SK-N-SH treated with all-trans-retinoic acid at 6 μM for 48 hours (cell line): ENCODE data around the gene MMP24.

Source experiments
- ATAC-seq: fragments of 200-7000 bp; cut with Tn5 transposase; 3 replicates; pipeline ENCODE4 v1.9.1; 2020; ENCODE audit warnings: mild to moderate bottlenecking, moderate library complexity
- ARNTL ChIP-seq: fragments of 450-650 bp; formaldehyde crosslinking; IDR thresholded peaks from 2 replicates; pipeline ENCODE4 v1.5.0; 2020; ENCODE audit warnings: low read depth, mild to moderate bottlenecking, moderate library complexity, borderline replicate concordance
- CSDC2 ChIP-seq: fragments of 250-450 bp; sonication (Bioruptor Pico); IDR thresholded peaks from 2 replicates; pipeline ENCODE4 v1.5.0; 2020; ENCODE audit warnings: mild to moderate bottlenecking, moderate library complexity
- ESRRG ChIP-seq: fragments of 250-450 bp; sonication (Bioruptor Pico); IDR thresholded peaks from 2 replicates; pipeline ENCODE4 v1.6.1; 2021; ENCODE audit warnings: mild to moderate bottlenecking
- GLIS3 ChIP-seq: fragments of 250-450 bp; sonication (Bioruptor Pico); IDR thresholded peaks from 2 replicates; pipeline ENCODE4 v1.5.0; 2020; ENCODE audit warnings: mild to moderate bottlenecking, moderate library complexity
- ISL1 ChIP-seq: fragments of 250-450 bp; sonication (Bioruptor Pico); IDR thresholded peaks from 2 replicates; pipeline ENCODE4 v2.1.2; 2022; ENCODE audit warnings: mild to moderate bottlenecking, moderate library complexity
- OSR1 ChIP-seq: fragments of 250-450 bp; sonication (Bioruptor Pico); IDR thresholded peaks from 2 replicates; pipeline ENCODE4 v1.8.0; 2022; ENCODE audit warnings: moderate library complexity, mild to moderate bottlenecking, inconsistent platforms
- PPARA ChIP-seq: fragments of 250-450 bp; sonication (Bioruptor Pico); IDR thresholded peaks from 2 replicates; pipeline ENCODE4 v1.5.0; 2020; ENCODE audit warnings: mild to moderate bottlenecking, borderline replicate concordance
- RARB ChIP-seq: fragments of 250-450 bp; sonication (Bioruptor Pico); IDR thresholded peaks from 2 replicates; pipeline ENCODE4 v1.8.0; 2021; ENCODE audit warnings: mild to moderate bottlenecking, moderate library complexity
- SNAI2 ChIP-seq: fragments of 250-450 bp; sonication (Bioruptor Pico); IDR thresholded peaks from 2 replicates; pipeline ENCODE4 v1.5.0; 2020; ENCODE audit warnings: mild to moderate bottlenecking, moderate library complexity
- TCF4 ChIP-seq: fragments of 250-450 bp; sonication (Bioruptor Pico); IDR thresholded peaks from 2 replicates; pipeline ENCODE4 v1.8.0; 2021; ENCODE audit warnings: mild to moderate bottlenecking, moderate library complexity, borderline replicate concordance
- TOX ChIP-seq: fragments of 250-450 bp; sonication (Bioruptor Pico); IDR thresholded peaks from 2 replicates; pipeline ENCODE4 v1.8.0; 2021; ENCODE audit warnings: mild to moderate bottlenecking, moderate library complexity, borderline replicate concordance
- ZC3H10 ChIP-seq: fragments of 250-450 bp; sonication (Bioruptor Pico); IDR thresholded peaks from 2 replicates; pipeline ENCODE4 v1.5.1; 2021; ENCODE audit warnings: mild to moderate bottlenecking, moderate library complexity
- ZFP3 ChIP-seq: fragments of 250-450 bp; sonication (Bioruptor Pico); IDR thresholded peaks from 2 replicates; pipeline ENCODE4 v1.5.0; 2020; ENCODE audit warnings: mild to moderate bottlenecking, moderate library complexity
- ZNF565 ChIP-seq: fragments of 450-650 bp; formaldehyde crosslinking; conservative IDR thresholded peaks from 2 replicates; pipeline ENCODE4 v1.5.0; 2020; ENCODE audit warnings: low read depth, mild to moderate bottlenecking, moderate library complexity
- ZNF8 ChIP-seq: fragments of 450-650 bp; formaldehyde crosslinking; IDR thresholded peaks from 2 replicates; pipeline ENCODE4 v1.5.0; 2020; ENCODE audit warnings: mild to moderate bottlenecking, moderate library complexity
- TF ChIP-seq, protein P1 (sequence below): fragments of 250-450 bp; sonication (Bioruptor Pico); IDR thresholded peaks from 2 replicates; pipeline ENCODE4 v1.5.0; 2020; ENCODE audit warnings: mild to moderate bottlenecking, moderate library complexity
- TF ChIP-seq, protein P2 (sequence below): fragments of 250-450 bp; sonication (Bioruptor Pico); IDR thresholded peaks from 2 replicates; pipeline ENCODE4 v1.8.0; 2020; ENCODE audit warnings: mild to moderate bottlenecking, moderate library complexity, borderline replicate concordance
- TF ChIP-seq, protein P3 (sequence below): fragments of 250-450 bp; sonication (Bioruptor Pico); IDR thresholded peaks from 2 replicates; pipeline ENCODE4 v1.5.1; 2020; ENCODE audit warnings: low read depth, mild to moderate bottlenecking, moderate library complexity
- TF ChIP-seq, protein P4 (sequence below): fragments of 250-450 bp; sonication (Bioruptor Pico); IDR thresholded peaks from 2 replicates; pipeline ENCODE4 v1.8.0; 2021; ENCODE audit warnings: low read depth, mild to moderate bottlenecking, moderate library complexity, borderline replicate concordance
- TF ChIP-seq, protein P5 (sequence below): fragments of 250-450 bp; sonication (Bioruptor Pico); IDR thresholded peaks from 2 replicates; pipeline ENCODE4 v1.5.1; 2021; ENCODE audit warnings: mild to moderate bottlenecking, moderate library complexity

MMP24 gene

DNA sequence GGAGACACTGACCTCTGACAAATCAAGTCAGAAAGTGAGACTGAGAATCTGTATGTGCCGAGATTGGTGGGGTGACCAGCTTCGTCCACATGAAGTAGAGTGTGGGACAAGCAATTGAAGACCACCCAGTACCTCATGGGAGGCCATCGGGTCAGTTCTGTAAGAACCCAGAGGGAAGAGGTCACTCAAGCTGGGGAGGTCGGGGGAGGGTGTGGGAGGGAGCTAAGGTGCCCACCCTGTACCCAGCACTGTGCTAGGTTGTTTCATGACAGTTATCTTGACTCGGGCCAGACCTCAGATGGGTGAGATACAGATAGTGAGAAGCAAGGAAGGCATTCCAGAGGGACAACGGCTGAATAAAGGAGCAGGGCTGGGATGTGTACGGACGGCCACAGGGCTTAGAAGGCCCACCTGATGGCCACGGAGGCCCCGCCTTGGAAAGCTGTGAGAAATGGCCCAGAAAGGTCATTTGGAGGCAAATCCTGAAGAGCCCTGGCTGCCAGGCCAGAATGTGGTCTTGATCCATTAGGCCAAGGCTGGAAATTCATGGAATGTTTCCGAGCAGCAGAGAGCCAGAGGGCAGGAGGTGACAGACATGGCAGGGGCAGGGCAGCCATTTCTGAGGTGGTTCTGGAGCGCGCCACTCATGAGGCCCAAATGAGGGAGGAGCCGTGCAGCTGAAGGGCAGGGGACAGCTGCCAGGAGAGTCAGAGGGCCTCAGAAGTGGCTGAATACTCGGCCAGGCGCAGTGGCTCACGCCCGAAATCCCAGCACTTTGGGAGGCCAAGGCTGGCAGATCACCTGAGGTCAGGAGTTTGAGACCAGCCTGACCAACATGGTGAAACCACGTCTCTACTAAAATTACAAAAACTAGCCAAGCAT lies 43.8 kb downstream of the MMP24 start:
- TF ChIP-seq PPARA (CRISPR knock-in tag), result no peak
- no peak for TF ChIP-seq ARNTL (CRISPR knock-in tag)
- TF ChIP-seq ESRRG (CRISPR knock-in tag), result no peak
- TF ChIP-seq SNAI2 (CRISPR knock-in tag), result no peak
- TF ChIP-seq, protein P1, sequence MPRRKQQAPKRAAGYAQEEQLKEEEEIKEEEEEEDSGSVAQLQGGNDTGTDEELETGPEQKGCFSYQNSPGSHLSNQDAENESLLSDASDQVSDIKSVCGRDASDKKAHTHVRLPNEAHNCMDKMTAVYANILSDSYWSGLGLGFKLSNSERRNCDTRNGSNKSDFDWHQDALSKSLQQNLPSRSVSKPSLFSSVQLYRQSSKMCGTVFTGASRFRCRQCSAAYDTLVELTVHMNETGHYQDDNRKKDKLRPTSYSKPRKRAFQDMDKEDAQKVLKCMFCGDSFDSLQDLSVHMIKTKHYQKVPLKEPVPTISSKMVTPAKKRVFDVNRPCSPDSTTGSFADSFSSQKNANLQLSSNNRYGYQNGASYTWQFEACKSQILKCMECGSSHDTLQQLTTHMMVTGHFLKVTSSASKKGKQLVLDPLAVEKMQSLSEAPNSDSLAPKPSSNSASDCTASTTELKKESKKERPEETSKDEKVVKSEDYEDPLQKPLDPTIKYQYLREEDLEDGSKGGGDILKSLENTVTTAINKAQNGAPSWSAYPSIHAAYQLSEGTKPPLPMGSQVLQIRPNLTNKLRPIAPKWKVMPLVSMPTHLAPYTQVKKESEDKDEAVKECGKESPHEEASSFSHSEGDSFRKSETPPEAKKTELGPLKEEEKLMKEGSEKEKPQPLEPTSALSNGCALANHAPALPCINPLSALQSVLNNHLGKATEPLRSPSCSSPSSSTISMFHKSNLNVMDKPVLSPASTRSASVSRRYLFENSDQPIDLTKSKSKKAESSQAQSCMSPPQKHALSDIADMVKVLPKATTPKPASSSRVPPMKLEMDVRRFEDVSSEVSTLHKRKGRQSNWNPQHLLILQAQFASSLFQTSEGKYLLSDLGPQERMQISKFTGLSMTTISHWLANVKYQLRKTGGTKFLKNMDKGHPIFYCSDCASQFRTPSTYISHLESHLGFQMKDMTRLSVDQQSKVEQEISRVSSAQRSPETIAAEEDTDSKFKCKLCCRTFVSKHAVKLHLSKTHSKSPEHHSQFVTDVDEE, result no peak
- no peak for TF ChIP-seq ZNF565
- TF ChIP-seq, protein P2, sequence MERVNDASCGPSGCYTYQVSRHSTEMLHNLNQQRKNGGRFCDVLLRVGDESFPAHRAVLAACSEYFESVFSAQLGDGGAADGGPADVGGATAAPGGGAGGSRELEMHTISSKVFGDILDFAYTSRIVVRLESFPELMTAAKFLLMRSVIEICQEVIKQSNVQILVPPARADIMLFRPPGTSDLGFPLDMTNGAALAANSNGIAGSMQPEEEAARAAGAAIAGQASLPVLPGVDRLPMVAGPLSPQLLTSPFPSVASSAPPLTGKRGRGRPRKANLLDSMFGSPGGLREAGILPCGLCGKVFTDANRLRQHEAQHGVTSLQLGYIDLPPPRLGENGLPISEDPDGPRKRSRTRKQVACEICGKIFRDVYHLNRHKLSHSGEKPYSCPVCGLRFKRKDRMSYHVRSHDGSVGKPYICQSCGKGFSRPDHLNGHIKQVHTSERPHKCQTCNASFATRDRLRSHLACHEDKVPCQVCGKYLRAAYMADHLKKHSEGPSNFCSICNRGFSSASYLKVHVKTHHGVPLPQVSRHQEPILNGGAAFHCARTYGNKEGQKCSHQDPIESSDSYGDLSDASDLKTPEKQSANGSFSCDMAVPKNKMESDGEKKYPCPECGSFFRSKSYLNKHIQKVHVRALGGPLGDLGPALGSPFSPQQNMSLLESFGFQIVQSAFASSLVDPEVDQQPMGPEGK, result no peak
- no peak for TF ChIP-seq ZNF8 (CRISPR knock-in tag)
- no peak for TF ChIP-seq TCF4 (CRISPR knock-in tag)
- no peak for TF ChIP-seq TOX (CRISPR knock-in tag)
- no peak for TF ChIP-seq OSR1 (CRISPR knock-in tag)
- TF ChIP-seq RARB (CRISPR knock-in tag), result no peak
- TF ChIP-seq, protein P3, sequence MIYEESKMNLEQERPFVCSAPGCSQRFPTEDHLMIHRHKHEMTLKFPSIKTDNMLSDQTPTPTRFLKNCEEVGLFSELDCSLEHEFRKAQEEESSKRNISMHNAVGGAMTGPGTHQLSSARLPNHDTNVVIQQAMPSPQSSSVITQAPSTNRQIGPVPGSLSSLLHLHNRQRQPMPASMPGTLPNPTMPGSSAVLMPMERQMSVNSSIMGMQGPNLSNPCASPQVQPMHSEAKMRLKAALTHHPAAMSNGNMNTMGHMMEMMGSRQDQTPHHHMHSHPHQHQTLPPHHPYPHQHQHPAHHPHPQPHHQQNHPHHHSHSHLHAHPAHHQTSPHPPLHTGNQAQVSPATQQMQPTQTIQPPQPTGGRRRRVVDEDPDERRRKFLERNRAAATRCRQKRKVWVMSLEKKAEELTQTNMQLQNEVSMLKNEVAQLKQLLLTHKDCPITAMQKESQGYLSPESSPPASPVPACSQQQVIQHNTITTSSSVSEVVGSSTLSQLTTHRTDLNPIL (CRISPR knock-in tag), result no peak
- TF ChIP-seq, protein P4, sequence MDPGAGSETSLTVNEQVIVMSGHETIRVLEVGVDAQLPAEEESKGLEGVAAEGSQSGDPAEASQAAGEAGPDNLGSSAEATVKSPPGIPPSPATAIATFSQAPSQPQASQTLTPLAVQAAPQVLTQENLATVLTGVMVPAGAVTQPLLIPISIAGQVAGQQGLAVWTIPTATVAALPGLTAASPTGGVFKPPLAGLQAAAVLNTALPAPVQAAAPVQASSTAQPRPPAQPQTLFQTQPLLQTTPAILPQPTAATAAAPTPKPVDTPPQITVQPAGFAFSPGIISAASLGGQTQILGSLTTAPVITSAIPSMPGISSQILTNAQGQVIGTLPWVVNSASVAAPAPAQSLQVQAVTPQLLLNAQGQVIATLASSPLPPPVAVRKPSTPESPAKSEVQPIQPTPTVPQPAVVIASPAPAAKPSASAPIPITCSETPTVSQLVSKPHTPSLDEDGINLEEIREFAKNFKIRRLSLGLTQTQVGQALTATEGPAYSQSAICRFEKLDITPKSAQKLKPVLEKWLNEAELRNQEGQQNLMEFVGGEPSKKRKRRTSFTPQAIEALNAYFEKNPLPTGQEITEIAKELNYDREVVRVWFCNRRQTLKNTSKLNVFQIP (CRISPR knock-in tag), result no peak
- no peak for TF ChIP-seq CSDC2 (CRISPR knock-in tag)
- TF ChIP-seq, protein P5, sequence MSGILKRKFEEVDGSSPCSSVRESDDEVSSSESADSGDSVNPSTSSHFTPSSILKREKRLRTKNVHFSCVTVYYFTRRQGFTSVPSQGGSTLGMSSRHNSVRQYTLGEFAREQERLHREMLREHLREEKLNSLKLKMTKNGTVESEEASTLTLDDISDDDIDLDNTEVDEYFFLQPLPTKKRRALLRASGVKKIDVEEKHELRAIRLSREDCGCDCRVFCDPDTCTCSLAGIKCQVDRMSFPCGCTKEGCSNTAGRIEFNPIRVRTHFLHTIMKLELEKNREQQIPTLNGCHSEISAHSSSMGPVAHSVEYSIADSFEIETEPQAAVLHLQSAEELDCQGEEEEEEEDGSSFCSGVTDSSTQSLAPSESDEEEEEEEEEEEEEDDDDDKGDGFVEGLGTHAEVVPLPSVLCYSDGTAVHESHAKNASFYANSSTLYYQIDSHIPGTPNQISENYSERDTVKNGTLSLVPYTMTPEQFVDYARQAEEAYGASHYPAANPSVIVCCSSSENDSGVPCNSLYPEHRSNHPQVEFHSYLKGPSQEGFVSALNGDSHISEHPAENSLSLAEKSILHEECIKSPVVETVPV (CRISPR knock-in tag), result no peak
- TF ChIP-seq GLIS3 (CRISPR knock-in tag), result no peak
- TF ChIP-seq ZFP3, result no peak
- TF ChIP-seq ZC3H10 (CRISPR knock-in tag), result no peak
- ATAC-seq, result no peak

DNA sequence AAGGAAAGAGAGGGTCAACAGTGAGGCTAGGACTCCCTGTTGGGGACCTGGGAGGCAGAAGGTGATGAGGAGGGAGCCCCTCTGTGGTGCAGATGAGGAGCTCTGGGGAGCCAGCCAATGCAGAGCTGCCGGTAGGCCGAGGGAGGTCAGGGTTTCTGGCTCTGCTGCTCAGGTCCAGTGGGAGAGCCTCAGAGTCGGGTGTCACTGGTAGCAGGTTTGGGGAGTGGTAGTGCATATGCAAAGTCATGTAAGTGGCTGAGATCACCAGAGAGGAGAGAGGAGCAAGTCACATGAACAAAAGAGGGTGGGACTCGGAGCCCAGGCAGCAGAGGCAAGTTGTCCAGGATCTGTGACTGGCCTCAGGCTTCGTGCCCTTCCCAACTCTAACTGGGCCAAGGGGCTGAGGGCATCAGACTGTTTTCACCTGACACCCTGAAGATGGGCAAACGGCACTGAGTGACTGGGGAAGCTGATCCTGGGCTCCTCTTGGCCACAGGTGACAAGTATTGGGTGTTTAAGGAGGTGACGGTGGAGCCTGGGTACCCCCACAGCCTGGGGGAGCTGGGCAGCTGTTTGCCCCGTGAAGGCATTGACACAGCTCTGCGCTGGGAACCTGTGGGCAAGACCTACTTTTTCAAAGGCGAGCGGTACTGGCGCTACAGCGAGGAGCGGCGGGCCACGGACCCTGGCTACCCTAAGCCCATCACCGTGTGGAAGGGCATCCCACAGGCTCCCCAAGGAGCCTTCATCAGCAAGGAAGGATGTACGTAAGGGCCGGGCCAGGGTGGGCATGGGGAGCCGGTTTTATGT lies 44.8 kb downstream of the MMP24 start:
- ATAC-seq, result no peak
- TF ChIP-seq ZFP3 (no peak), TCF4 (CRISPR knock-in tag) (no peak), ISL1 (CRISPR knock-in tag) (no peak), ZNF8 (CRISPR knock-in tag) (no peak), ESRRG (CRISPR knock-in tag) (no peak), ARNTL (CRISPR knock-in tag) (no peak), TOX (CRISPR knock-in tag) (no peak), GLIS3 (CRISPR knock-in tag) (no peak)
- TF ChIP-seq, protein P2, result no peak
- TF ChIP-seq, protein P4 (CRISPR knock-in tag), result no peak
- TF ChIP-seq, protein P3 (CRISPR knock-in tag), result no peak
- TF ChIP-seq, protein P5 (CRISPR knock-in tag), result no peak
